Activated CD4-positive, CD25-positive, alpha-beta regulatory T cell treated with anti-CD3 and anti-CD28 coated beads, Interleukin-2, amount 50 U/mL, for 16 hours (primary cell): ENCODE data around the gene FAM83G.
"Not testable (repeated sequence)": the region's sequence is repeated elsewhere in the genome, so short reads cannot be mapped to it uniquely, and the experiment has no call there.

ENCODE experiments used
- DNase-seq: peaks from one replicate; pipeline ENCODE4 v3.0.0-alpha.2; 2020; ENCODE audit warnings: low read depth, low spot score

Gene FAM83G

GRCh38 chr17:18968345-18968744 is 36.2 kb downstream of the FAM83G start:
- no peak for DNase-seq

GRCh38 chr17:18967916-18968315 is 36.6 kb downstream of the FAM83G start:
- no peak for DNase-seq

GRCh38 chr17:18966831-18967624 is 37.5 kb downstream of the FAM83G start:
- no peak for DNase-seq

- no peak for DNase-seq
Observed at GRCh38 chr17:18965530-18966236, 38.9 kb downstream of the FAM83G start.

- no peak for DNase-seq
Observed at GRCh38 chr17:18964550-18964949, 40.0 kb downstream of the FAM83G start.

- no peak for DNase-seq
Observed at GRCh38 chr17:18964018-18964351, 40.6 kb downstream of the FAM83G start.

- no peak for DNase-seq
Observed at GRCh38 chr17:18963126-18964017, 41.2 kb downstream of the FAM83G start.

GRCh38 chr17:18962494-18962815 is 42.1 kb downstream of the FAM83G start:
- no peak for DNase-seq

GRCh38 chr17:18961634-18962493 is 42.7 kb downstream of the FAM83G start:
- no peak for DNase-seq

GRCh38 chr17:18960803-18961511 is 43.6 kb downstream of the FAM83G start:
- DNase-seq = peak; percentile 57

GRCh38 chr17:18960241-18960665 is 44.3 kb downstream of the FAM83G start:
- no peak for DNase-seq

- DNase-seq = no peak
Observed at GRCh38 chr17:18959845-18960240, 44.7 kb downstream of the FAM83G start.

GRCh38 chr17:18959071-18959844 is 45.3 kb downstream of the FAM83G start:
- DNase-seq = no peak

GRCh38 chr17:18958611-18959010 is 46.0 kb downstream of the FAM83G start:
- DNase-seq = no peak

- DNase-seq = no peak
Observed at GRCh38 chr17:18957831-18958230, 46.7 kb downstream of the FAM83G start.

- no peak for DNase-seq
Observed at GRCh38 chr17:18956581-18956980, 48.0 kb downstream of the FAM83G start.

- not testable (repeated sequence) for DNase-seq
Observed at GRCh38 chr17:18956021-18956420, 48.5 kb downstream of the FAM83G start.

GRCh38 chr17:18955009-18955408 is 49.6 kb downstream of the FAM83G start:
- DNase-seq = no peak

- DNase-seq = no peak
Observed at GRCh38 chr17:18954321-18954720, 50.2 kb downstream of the FAM83G start.

GRCh38 chr17:18953231-18953728 is 51.3 kb downstream of the FAM83G start:
- DNase-seq = no peak
